HEK293 (cell line): ENCODE results near the gene PRND.

Source experiments
- CTCF ChIP-seq: fragments of 450-650 bp; formaldehyde crosslinking; IDR thresholded peaks from 2 replicates; pipeline ENCODE4 v1.5.1; 2016; ENCODE audit warnings: missing biosample characterization, missing genetic modification characterization
- FEZF1 ChIP-seq: fragments of 450-650 bp; formaldehyde crosslinking; IDR thresholded peaks from 2 replicates; pipeline ENCODE4 v1.5.1; 2016; ENCODE audit warnings: missing biosample characterization, missing genetic modification characterization
- HOXC10 ChIP-seq: sonication (generic); formaldehyde crosslinking; IDR thresholded peaks from 2 replicates; pipeline ENCODE4 v1.8.1; 2023; ENCODE audit warnings: mild to moderate bottlenecking, missing genetic modification reagents
- KLF10 ChIP-seq: fragments of 450-650 bp; IDR thresholded peaks from 2 replicates; pipeline ENCODE4 v1.5.1; 2018; ENCODE audit warnings: missing biosample characterization, mild to moderate bottlenecking, missing genetic modification characterization
- PBX3 ChIP-seq: sonication (generic); formaldehyde crosslinking; IDR thresholded peaks from 2 replicates; pipeline ENCODE4 v1.8.1; 2022; ENCODE audit warnings: mild to moderate bottlenecking, moderate library complexity, missing genetic modification reagents
- REPIN1 ChIP-seq: fragments of 450-650 bp; formaldehyde crosslinking; IDR thresholded peaks from 2 replicates; pipeline ENCODE4 v1.5.1; 2017; ENCODE audit warnings: missing biosample characterization, missing genetic modification characterization, low read depth
- ZIC2 ChIP-seq: fragments of 450-650 bp; formaldehyde crosslinking; IDR thresholded peaks from 2 replicates; pipeline ENCODE4 v1.5.1; 2016; ENCODE audit warnings: missing biosample characterization, missing genetic modification characterization
- ZNF148 ChIP-seq: fragments of 450-650 bp; formaldehyde crosslinking; IDR thresholded peaks from 2 replicates; pipeline ENCODE4 v1.5.0; 2017; ENCODE audit warnings: missing biosample characterization, missing genetic modification characterization, borderline replicate concordance
- ZNF692 ChIP-seq: fragments of 450-650 bp; formaldehyde crosslinking; IDR thresholded peaks from 2 replicates; pipeline ENCODE4 v1.5.1; 2016; ENCODE audit warnings: missing biosample characterization, missing genetic modification characterization
- ZNF704 ChIP-seq: fragments of 450-650 bp; formaldehyde crosslinking; IDR thresholded peaks from 2 replicates; pipeline ENCODE4 v1.5.1; 2016; ENCODE audit warnings: missing biosample characterization, missing genetic modification characterization
- ZNF768 ChIP-seq: fragments of 450-650 bp; formaldehyde crosslinking; IDR thresholded peaks from 2 replicates; pipeline ENCODE4 v1.5.1; 2018; ENCODE audit warnings: missing biosample characterization, mild to moderate bottlenecking, missing genetic modification characterization
- ZSCAN4 ChIP-seq: fragments of 450-650 bp; formaldehyde crosslinking; IDR thresholded peaks from 2 replicates; pipeline ENCODE4 v1.5.1; 2017; ENCODE audit warnings: missing biosample characterization, missing genetic modification characterization

GRCh38 chr20:4773736-4774135 lies 52.0 kb downstream of the PRND start:
- no peak for TF ChIP-seq ZNF704 (tag by site-specific recombination)
- no peak for TF ChIP-seq ZNF768
- no peak for TF ChIP-seq ZSCAN4 (tag by site-specific recombination)
- no peak for TF ChIP-seq CTCF (tag by site-specific recombination)
- TF ChIP-seq PBX3, result no peak
- no peak for TF ChIP-seq ZNF692 (tag by site-specific recombination)
- TF ChIP-seq ZNF148, result no peak
- no peak for TF ChIP-seq FEZF1 (tag by site-specific recombination)
- no peak for TF ChIP-seq ZIC2 (tag by site-specific recombination)
- TF ChIP-seq REPIN1 (tag by site-specific recombination), result no peak
- no peak for TF ChIP-seq KLF10
- TF ChIP-seq HOXC10 (CRISPR knock-in tag), result no peak
